Pancreas (tissue), 10 donors: ENCODE measurements around the gene CAMK1G. TPM values are rescaled to one million over a fixed set of nuclear protein-coding genes. Genes with fewer than 3 reads are reported as not detected.

Experiments
- ATAC-seq, 4 donors: fragments of 200-7000 bp; cut with Tn5 transposase; one replicate each; pipeline versions ENCODE4 v1.8.0 to v1.9.1; 2020; ENCODE audit warnings: mild to moderate bottlenecking in 4 of 4, moderate library complexity in 4 of 4
- DNase-seq, 6 donors: peaks; one replicate each; pipeline ENCODE4 v3.0.0-alpha.2; 2020
- FAIRE-seq: peaks from 2 replicates; lab custom pipeline; 2012; peaks lifted over from hg19 to GRCh38; lab: Jason Lieb, UNC
- H3K27ac ChIP-seq, 4 donors: fragments of 200-600 bp; sonication (generic); 1 replicate in 3 of 4; 2 replicates in 1 of 4; pipeline versions ENCODE4 v1.5.0 to v1.8.0; 2020
- H3K27me3 ChIP-seq, 4 donors: fragments of 200-600 bp; one replicate each; pipeline ENCODE4 v1.8.0; 2021
- H3K36me3 ChIP-seq, 3 donors: fragments of 200-600 bp; sonication (generic) in 1 of 3; one replicate each; pipeline versions ENCODE4 v1.5.0 to v1.8.0; 2020 to 2021
- H3K4me1 ChIP-seq, 3 donors: fragments of 200-600 bp; one replicate each; pipeline ENCODE4 v1.8.0; 2021
- H3K4me3 ChIP-seq, 4 donors: fragments of 200-600 bp; sonication (generic) in 2 of 4; one replicate each; pipeline versions ENCODE4 v1.5.0 to v1.8.0; 2020 to 2021
- H3K9me3 ChIP-seq, 4 donors: fragments of 200-600 bp; one replicate each; pipeline ENCODE4 v1.8.0; 2021
- CTCF ChIP-seq, 4 donors: fragments of 200-600 bp; sonication (generic) in 3 of 4; IDR thresholded peaks; one replicate each; pipeline versions ENCODE4 v1.5.0 to v1.8.0; 2021; ENCODE audit warnings: antibody characterized with exemption in 4 of 4
- whole genome bisulfite sequencing, 2 donors: extraction: QIAGEN DNeasy Blood & Tissue Kit; methylation state at CpG; one replicate each; pipeline ENCODE4 v1.1.7; 2013; 5-methylcytosine and 5-hydroxymethylcytosine counted together
- intact Hi-C, 3 donors: fragments of 100-400 bp; cut with DNase I; formaldehyde crosslinking; loops; one replicate each; pipeline versions ENCODE4 v1.11.1 to v1.14.2; 2022
- polyA plus RNA-seq, 2 donors: library from polyadenylated mRNA; stranded (reverse); fragments of 200-250 nt; gene quantifications; one replicate each; pipeline ENCODE4 v1.2.3, GENCODE V29; 2013
- total RNA-seq, 6 donors: library from RNA; stranded (reverse); fragmentation: NEBNext Ultra II Directional in 4 of 6; extraction: Animal tissue kit (Norgen Biotek cat#: 25700) in 4 of 6; gene quantifications; one replicate each; pipeline versions ENCODE4 v1.2.1 to v1.2.4, GENCODE V29; 2021 to 2023
- donor health status: healthy with polysubstance abuse.
- donor health status: DM: no; HTN: no; CAD: no; lungs with moderate emphysema.
- donor health status: DM: no; HTN: no; CAD: no.
- donor health status: control.
- donor health status: control.
- donor health status: Bipolar disorder and iron deficiency.
- donor health status: DM: yes; HTN: yes; CAD: no.
- donor health status: DM: no; HTN: no; CAD: no.
- donor health status: DM: no; HTN: no; CAD: no.
- donor health status: DM: yes; HTN: yes; CAD: no.

The CAMK1G gene
- total and polyA plus RNA-seq, 8 donors: 0.06 to 1.2 (median 0.21) TPM; not detected in 2

- H3K27me3 ChIP-seq: no peaks in the 10 kb centered on the region
- FAIRE-seq (no peak), ATAC-seq (no peak), DNase-seq (no peak)
- H3K4me1 ChIP-seq: no peaks in the 10 kb centered on the region
- no peaks in the 10 kb centered on the region for H3K9me3 ChIP-seq
- 56 to 59% methylated on average over 1 of the region's 1 CpG for WGBS, 2 donors
- H3K4me3 ChIP-seq: no peak overlapping the region
- no peaks in the 10 kb centered on the region for H3K36me3 ChIP-seq
- intact Hi-C loops: no loop called here
- no peak for TF ChIP-seq CTCF (IDR thresholded peaks at IDR 0.05)
- H3K27ac ChIP-seq: no peak overlapping the region
Measured at GRCh38 chr1:209594440-209594839, 10.9 kb downstream of the CAMK1G start.

- no peak for FAIRE-seq
Measured at GRCh38 chr1:209595028-209595427, 11.5 kb downstream of the CAMK1G start.

GRCh38 chr1:209595599-209596285, 12.2 kb downstream of the CAMK1G start:
- FAIRE-seq: no peak
- H3K4me3 ChIP-seq: no peak overlapping the region
- H3K36me3 ChIP-seq: no peaks in the 10 kb centered on the region
- no peak for ATAC-seq
- H3K27ac ChIP-seq: no peak overlapping the region
- H3K4me1 ChIP-seq: no peaks in the 10 kb centered on the region
- intact Hi-C loops: no loop called here
- WGBS, 2 donors: 74 to 80% methylated on average over 10 of the region's 10 CpGs
- H3K9me3 ChIP-seq: no peaks in the 10 kb centered on the region
- TF ChIP-seq CTCF (IDR thresholded peaks at IDR 0.05): no peak
- DNase-seq: no peak
- H3K27me3 ChIP-seq: no peaks in the 10 kb centered on the region

More at GRCh38 chr1:209595028-209595427, 11.5 kb downstream of the CAMK1G start:
- H3K27me3 ChIP-seq: no peaks in the 10 kb centered on the region
- no peak overlapping the region for H3K4me3 ChIP-seq
- no peaks in the 10 kb centered on the region for H3K36me3 ChIP-seq
- no peak for TF ChIP-seq CTCF (IDR thresholded peaks at IDR 0.05)
- H3K27ac ChIP-seq: no peak overlapping the region
- intact Hi-C loops: no loop called here
- DNase-seq (no peak), ATAC-seq (no peak)
- H3K9me3 ChIP-seq: no peaks in the 10 kb centered on the region
- H3K4me1 ChIP-seq: no peaks in the 10 kb centered on the region
- 61 to 73% methylated on average over 9 of the region's 9 CpGs for WGBS, 2 donors

- intact Hi-C loops: no loop called here
- H3K9me3 ChIP-seq: no peaks in the 10 kb centered on the region
- no peaks in the 10 kb centered on the region for H3K27me3 ChIP-seq
- no peak for ATAC-seq
- WGBS, 2 donors: 83 to 92% methylated on average over 2 of the region's 2 CpGs
- H3K36me3 ChIP-seq: no peaks in the 10 kb centered on the region
- no peak for TF ChIP-seq CTCF (IDR thresholded peaks at IDR 0.05)
- H3K4me3 ChIP-seq: no peak overlapping the region
- H3K4me1 ChIP-seq: no peaks in the 10 kb centered on the region
- no peak for FAIRE-seq
- H3K27ac ChIP-seq: no peak overlapping the region
- no peak for DNase-seq
Measured at GRCh38 chr1:209597499-209597898, 14.0 kb downstream of the CAMK1G start.

GRCh38 chr1:209598227-209598626, 14.7 kb downstream of the CAMK1G start:
- Histone ChIP-seq H3K27ac (no peak overlapping the region), H3K36me3 (no peaks in the 10 kb centered on the region), H3K4me1 (no peaks in the 10 kb centered on the region), H3K4me3 (no peak overlapping the region), H3K27me3 (no peaks in the 10 kb centered on the region), H3K9me3 (no peaks in the 10 kb centered on the region)
- no peak for DNase-seq
- no peak for ATAC-seq
- intact Hi-C loops: no loop called here
- 48 to 73% methylated on average over 1 of the region's 1 CpG for WGBS, 2 donors
- TF ChIP-seq CTCF (IDR thresholded peaks at IDR 0.05): no peak
- FAIRE-seq: no peak
